SK-N-MC (cell line): ENCODE results near the gene OOEP.

ENCODE experiments used
- DNase-seq: peaks from one replicate; pipeline ENCODE4 v3.0.0-alpha.2; 2011; ENCODE audit warnings: low read depth, low spot score
- H3K27ac ChIP-seq: fragments of 200-600 bp; sonication (generic); 2 replicates; pipeline ENCODE4 v1.5.1; 2016; ENCODE audit warnings: mixed run types
- H3K36me3 ChIP-seq: fragments of 200-600 bp; sonication (generic); 2 replicates; pipeline ENCODE4 v1.6.1; 2017; ENCODE audit warnings: antibody characterized with exemption, low read length, mixed read lengths; ENCODE audit not compliant: insufficient read depth
- H3K4me3 ChIP-seq: fragments of 200-600 bp; sonication (generic); 2 replicates; pipeline ENCODE4 v1.5.1; 2016
- H3K9ac ChIP-seq: fragments of 200-600 bp; sonication (generic); 2 replicates; pipeline ENCODE4 v1.8.0; 2017; ENCODE audit warnings: mixed run types, mixed read lengths; ENCODE audit not compliant: insufficient read length
- H3K9me3 ChIP-seq: fragments of 200-600 bp; sonication (generic); 2 replicates; pipeline ENCODE4 v1.6.1; 2017; ENCODE audit warnings: low read depth, mild to moderate bottlenecking, antibody characterized with exemption, low read length, moderate library complexity, mixed read lengths
- EZH2 ChIP-seq: fragments of 200-600 bp; sonication (generic); IDR thresholded peaks from one replicate; pipeline ENCODE4 v1.6.1; 2017; ENCODE audit warnings: antibody characterized with exemption
- FOXP2 ChIP-seq: optimal IDR thresholded peaks from 2 replicates; pipeline ENCODE3; 2011; ENCODE audit warnings: mild to moderate bottlenecking, moderate library complexity; ENCODE audit not compliant: insufficient read depth; ENCODE audit errors: extremely low read length, control extremely low read depth
- POLR2AphosphoS5 ChIP-seq: IDR thresholded peaks from 2 replicates; pipeline ENCODE4 v1.6.1; 2012; ENCODE audit warnings: mild to moderate bottlenecking, low read depth, low read length, borderline replicate concordance

OOEP gene

GRCh38 chr6:73339340-73339739 is 30.4 kb downstream of the OOEP start:
- H3K27ac ChIP-seq: no peak overlapping the region
- H3K9ac ChIP-seq: no peak overlapping the region
- TF ChIP-seq POLR2AphosphoS5 (no peak), EZH2 (no peak), FOXP2 (no peak)
- H3K4me3 ChIP-seq: no peak overlapping the region
- no peak for DNase-seq
- H3K36me3 ChIP-seq: no peaks in the 10 kb centered on the region
- no peaks in the 10 kb centered on the region for H3K9me3 ChIP-seq

GRCh38 chr6:73329201-73329600 is 40.5 kb downstream of the OOEP start:
- TF ChIP-seq EZH2: no peak
- TF ChIP-seq FOXP2: no peak
- TF ChIP-seq POLR2AphosphoS5: no peak
- DNase-seq: no peak
- no peak overlapping the region for H3K27ac ChIP-seq

GRCh38 chr6:73328790-73329189 is 40.9 kb downstream of the OOEP start:
- no peak for DNase-seq
- H3K36me3 ChIP-seq: no peaks in the 10 kb centered on the region
- H3K9ac ChIP-seq: no peak overlapping the region
- no peak for TF ChIP-seq FOXP2
- no peak for TF ChIP-seq POLR2AphosphoS5
- TF ChIP-seq EZH2: no peak
- no peak overlapping the region for H3K4me3 ChIP-seq
- no peak overlapping the region for H3K27ac ChIP-seq
- H3K9me3 ChIP-seq: no peaks in the 10 kb centered on the region

More at GRCh38 chr6:73329201-73329600, 40.5 kb downstream of the OOEP start:
- H3K4me3 ChIP-seq: no peak overlapping the region
- H3K9ac ChIP-seq: no peak overlapping the region
- H3K9me3 ChIP-seq: no peaks in the 10 kb centered on the region
- no peaks in the 10 kb centered on the region for H3K36me3 ChIP-seq

- no peak for DNase-seq
- H3K4me3 ChIP-seq: no peak overlapping the region
- no peaks in the 10 kb centered on the region for H3K9me3 ChIP-seq
- H3K27ac ChIP-seq: no peak overlapping the region
- H3K36me3 ChIP-seq: no peaks in the 10 kb centered on the region
- no peak overlapping the region for H3K9ac ChIP-seq
- TF ChIP-seq POLR2AphosphoS5 (no peak), EZH2 (no peak), FOXP2 (no peak)
Measured at GRCh38 chr6:73325656-73326055, 44.0 kb downstream of the OOEP start.

GRCh38 chr6:73323323-73323722 is 46.4 kb downstream of the OOEP start:
- no peak overlapping the region for H3K27ac ChIP-seq
- DNase-seq: no peak
- H3K36me3 ChIP-seq: no peaks in the 10 kb centered on the region
- no peak overlapping the region for H3K9ac ChIP-seq
- no peak overlapping the region for H3K4me3 ChIP-seq
- no peaks in the 10 kb centered on the region for H3K9me3 ChIP-seq
- TF ChIP-seq FOXP2 (no peak), EZH2 (no peak), POLR2AphosphoS5 (no peak)
